Neural cell (in vitro differentiated cells): Measurements from ENCODE around the gene TRPM2. TPM values are rescaled to one million over a fixed set of nuclear protein-coding genes. Genes with fewer than 3 reads are reported as not detected.

Experiments used
- H2AFZ ChIP-seq: fragments of 200-600, 300-800 bp; sonication (generic), shearing (Covaris generic); 2 replicates; pipeline ENCODE4 v1.6.0; 2014; ENCODE audit warnings: low read depth, mild to moderate bottlenecking, antibody characterized with exemption, low read length, moderate library complexity
- H3F3A ChIP-seq: fragments of 200-600 bp; shearing (Covaris generic); 2 replicates; pipeline ENCODE4 v1.6.1; 2016; ENCODE audit warnings: mild to moderate bottlenecking, moderate library complexity, mixed read lengths, antibody characterized with exemption, low read length; ENCODE audit not compliant: insufficient read depth, poor library complexity, severe bottlenecking
- H3K27ac ChIP-seq: fragments of 200-600, 300-800 bp; sonication (generic), shearing (Covaris generic); 2 replicates; pipeline ENCODE4 v1.5.1; 2014; ENCODE audit warnings: mild to moderate bottlenecking, low read length, moderate library complexity
- H3K27me3 ChIP-seq: fragments of 300-800, 200-600 bp; sonication (generic), shearing (Covaris generic); 2 replicates; pipeline ENCODE4 v1.6.0; 2014; ENCODE audit warnings: mild to moderate bottlenecking, low read depth, low read length, moderate library complexity; ENCODE audit not compliant: insufficient read depth
- H3K36me3 ChIP-seq: fragments of 300-800, 200-600 bp; sonication (generic), shearing (Covaris generic); 2 replicates; pipeline ENCODE4 v1.5.1; 2014; ENCODE audit warnings: mild to moderate bottlenecking, antibody characterized with exemption, low read length, moderate library complexity; ENCODE audit not compliant: insufficient read depth
- H3K4me2 ChIP-seq: fragments of 300-800, 200-600 bp; sonication (generic), shearing (Covaris generic); 2 replicates; pipeline ENCODE4 v1.6.0; 2014; ENCODE audit warnings: mild to moderate bottlenecking, low read length
- H3K4me3 ChIP-seq: fragments of 300-800, 200-600 bp; sonication (generic), shearing (Covaris generic); 2 replicates; pipeline ENCODE4 v1.5.1; 2014; ENCODE audit warnings: mild to moderate bottlenecking, low read length, moderate library complexity
- H3K79me2 ChIP-seq: fragments of 200-600 bp; shearing (Covaris generic); replicated peaks from 2 replicates; pipeline ENCODE4 v1.6.0; 2014; ENCODE audit warnings: mild to moderate bottlenecking, low read length, moderate library complexity; ENCODE audit not compliant: insufficient read depth
- H3K9ac ChIP-seq: fragments of 300-800, 200-600 bp; sonication (generic), shearing (Covaris generic); 2 replicates; pipeline ENCODE4 v1.6.1; 2016; ENCODE audit warnings: mild to moderate bottlenecking, low read length, mixed read lengths
- H3K9me2 ChIP-seq: fragments of 200-600 bp; shearing (Covaris generic); 2 replicates; pipeline ENCODE4 v1.6.1; 2016; ENCODE audit warnings: mild to moderate bottlenecking, low read length, mixed read lengths; ENCODE audit not compliant: insufficient read depth
- H3K9me3 ChIP-seq: fragments of 200-600, 300-800 bp; sonication (generic), shearing (Covaris generic); 2 replicates; pipeline ENCODE4 v1.6.1; 2016; ENCODE audit warnings: mild to moderate bottlenecking, mixed run types, low read length, moderate library complexity, mixed read lengths
- H4K20me1 ChIP-seq: fragments of 200-600 bp; shearing (Covaris generic); 2 replicates; pipeline ENCODE4 v1.6.1; 2016; ENCODE audit warnings: mild to moderate bottlenecking, mixed run types; ENCODE audit not compliant: insufficient read depth
- EP300 ChIP-seq: fragments of 450-650 bp; conservative IDR thresholded peaks from 2 replicates; pipeline ENCODE4 v1.6.1; 2014; ENCODE audit warnings: antibody characterized with exemption, mild to moderate bottlenecking, moderate library complexity; ENCODE audit not compliant: poor library complexity, severe bottlenecking
- EZH2 ChIP-seq: fragments of 200-600, 300-800 bp; shearing (Covaris generic), sonication (generic); IDR thresholded peaks from 2 replicates; pipeline ENCODE4 v1.6.1; 2014; ENCODE audit warnings: antibody characterized with exemption, low read length, borderline replicate concordance, mild to moderate bottlenecking; ENCODE audit not compliant: insufficient read depth, poor library complexity, severe bottlenecking
- MXI1 ChIP-seq: fragments of 450-650 bp; conservative IDR thresholded peaks from 2 replicates; pipeline ENCODE4 v1.6.1; 2014; ENCODE audit warnings: antibody characterized with exemption, mild to moderate bottlenecking; ENCODE audit not compliant: poor library complexity, severe bottlenecking
- POLR2AphosphoS5 ChIP-seq: IDR thresholded peaks from 2 replicates; pipeline ENCODE4 v1.6.1; 2012
- RAD21 ChIP-seq: fragments of 450-650 bp; conservative IDR thresholded peaks from 2 replicates; pipeline ENCODE4 v1.6.1; 2014; ENCODE audit warnings: antibody characterized with exemption, mild to moderate bottlenecking, moderate library complexity
- SMC3 ChIP-seq: fragments of 450-650 bp; conservative IDR thresholded peaks from 2 replicates; pipeline ENCODE4 v1.6.1; 2014; ENCODE audit warnings: antibody characterized with exemption, mild to moderate bottlenecking, moderate library complexity; ENCODE audit not compliant: poor library complexity
- TAF1 ChIP-seq: IDR thresholded peaks from 2 replicates; pipeline ENCODE4 v1.6.1; 2012; ENCODE audit warnings: low read depth
- polyA plus RNA-seq: library from polyadenylated mRNA; depleted of rRNA; stranded (reverse); fragments of >200 nt; gene quantifications from 2 replicates; pipeline ENCODE4 v1.2.3, GENCODE V29; 2014
- TF ChIP-seq, protein P1 (sequence below): fragments of 450-650 bp; IDR thresholded peaks from 2 replicates; pipeline ENCODE4 v1.5.1; 2014; ENCODE audit warnings: antibody characterized with exemption, mild to moderate bottlenecking, moderate library complexity; ENCODE audit not compliant: poor library complexity, severe bottlenecking
- TF ChIP-seq, protein P2 (sequence below): IDR thresholded peaks from 2 replicates; pipeline ENCODE4 v1.6.1; 2012; ENCODE audit warnings: borderline replicate concordance

TRPM2 gene
- polyA plus RNA-seq, 1 donor from 2014 or later = 0.14 TPM

GRCh38 chr21:44319407-44320065 is 33.9 kb upstream of the TRPM2 start:
- Histone ChIP-seq H3F3A (no peaks in the 10 kb centered on the region), H3K36me3 (no peaks in the 10 kb centered on the region), H3K9me2 (no peaks in the 10 kb centered on the region), H3K9me3 (no peaks in the 10 kb centered on the region), H3K4me2 (no peak overlapping the region), H3K27ac (no peak overlapping the region), H4K20me1 (no peaks in the 10 kb centered on the region), H3K9ac (no peak overlapping the region), H2AFZ (no peak overlapping the region), H3K4me3 (no peak overlapping the region), H3K79me2 (no peaks in the 10 kb centered on the region), H3K27me3 (no peaks in the 10 kb centered on the region)
- TF ChIP-seq, protein P1, sequence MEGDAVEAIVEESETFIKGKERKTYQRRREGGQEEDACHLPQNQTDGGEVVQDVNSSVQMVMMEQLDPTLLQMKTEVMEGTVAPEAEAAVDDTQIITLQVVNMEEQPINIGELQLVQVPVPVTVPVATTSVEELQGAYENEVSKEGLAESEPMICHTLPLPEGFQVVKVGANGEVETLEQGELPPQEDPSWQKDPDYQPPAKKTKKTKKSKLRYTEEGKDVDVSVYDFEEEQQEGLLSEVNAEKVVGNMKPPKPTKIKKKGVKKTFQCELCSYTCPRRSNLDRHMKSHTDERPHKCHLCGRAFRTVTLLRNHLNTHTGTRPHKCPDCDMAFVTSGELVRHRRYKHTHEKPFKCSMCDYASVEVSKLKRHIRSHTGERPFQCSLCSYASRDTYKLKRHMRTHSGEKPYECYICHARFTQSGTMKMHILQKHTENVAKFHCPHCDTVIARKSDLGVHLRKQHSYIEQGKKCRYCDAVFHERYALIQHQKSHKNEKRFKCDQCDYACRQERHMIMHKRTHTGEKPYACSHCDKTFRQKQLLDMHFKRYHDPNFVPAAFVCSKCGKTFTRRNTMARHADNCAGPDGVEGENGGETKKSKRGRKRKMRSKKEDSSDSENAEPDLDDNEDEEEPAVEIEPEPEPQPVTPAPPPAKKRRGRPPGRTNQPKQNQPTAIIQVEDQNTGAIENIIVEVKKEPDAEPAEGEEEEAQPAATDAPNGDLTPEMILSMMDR = no peak
- TF ChIP-seq SMC3 = no peak
- no peak for TF ChIP-seq MXI1
- TF ChIP-seq RAD21 = no peak
- TF ChIP-seq EZH2 = no peak
- no peak for TF ChIP-seq EP300
- TF ChIP-seq POLR2AphosphoS5 = no peak
- TF ChIP-seq, protein P2, sequence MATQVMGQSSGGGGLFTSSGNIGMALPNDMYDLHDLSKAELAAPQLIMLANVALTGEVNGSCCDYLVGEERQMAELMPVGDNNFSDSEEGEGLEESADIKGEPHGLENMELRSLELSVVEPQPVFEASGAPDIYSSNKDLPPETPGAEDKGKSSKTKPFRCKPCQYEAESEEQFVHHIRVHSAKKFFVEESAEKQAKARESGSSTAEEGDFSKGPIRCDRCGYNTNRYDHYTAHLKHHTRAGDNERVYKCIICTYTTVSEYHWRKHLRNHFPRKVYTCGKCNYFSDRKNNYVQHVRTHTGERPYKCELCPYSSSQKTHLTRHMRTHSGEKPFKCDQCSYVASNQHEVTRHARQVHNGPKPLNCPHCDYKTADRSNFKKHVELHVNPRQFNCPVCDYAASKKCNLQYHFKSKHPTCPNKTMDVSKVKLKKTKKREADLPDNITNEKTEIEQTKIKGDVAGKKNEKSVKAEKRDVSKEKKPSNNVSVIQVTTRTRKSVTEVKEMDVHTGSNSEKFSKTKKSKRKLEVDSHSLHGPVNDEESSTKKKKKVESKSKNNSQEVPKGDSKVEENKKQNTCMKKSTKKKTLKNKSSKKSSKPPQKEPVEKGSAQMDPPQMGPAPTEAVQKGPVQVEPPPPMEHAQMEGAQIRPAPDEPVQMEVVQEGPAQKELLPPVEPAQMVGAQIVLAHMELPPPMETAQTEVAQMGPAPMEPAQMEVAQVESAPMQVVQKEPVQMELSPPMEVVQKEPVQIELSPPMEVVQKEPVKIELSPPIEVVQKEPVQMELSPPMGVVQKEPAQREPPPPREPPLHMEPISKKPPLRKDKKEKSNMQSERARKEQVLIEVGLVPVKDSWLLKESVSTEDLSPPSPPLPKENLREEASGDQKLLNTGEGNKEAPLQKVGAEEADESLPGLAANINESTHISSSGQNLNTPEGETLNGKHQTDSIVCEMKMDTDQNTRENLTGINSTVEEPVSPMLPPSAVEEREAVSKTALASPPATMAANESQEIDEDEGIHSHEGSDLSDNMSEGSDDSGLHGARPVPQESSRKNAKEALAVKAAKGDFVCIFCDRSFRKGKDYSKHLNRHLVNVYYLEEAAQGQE = no peak
- TF ChIP-seq TAF1 = no peak

DNA sequence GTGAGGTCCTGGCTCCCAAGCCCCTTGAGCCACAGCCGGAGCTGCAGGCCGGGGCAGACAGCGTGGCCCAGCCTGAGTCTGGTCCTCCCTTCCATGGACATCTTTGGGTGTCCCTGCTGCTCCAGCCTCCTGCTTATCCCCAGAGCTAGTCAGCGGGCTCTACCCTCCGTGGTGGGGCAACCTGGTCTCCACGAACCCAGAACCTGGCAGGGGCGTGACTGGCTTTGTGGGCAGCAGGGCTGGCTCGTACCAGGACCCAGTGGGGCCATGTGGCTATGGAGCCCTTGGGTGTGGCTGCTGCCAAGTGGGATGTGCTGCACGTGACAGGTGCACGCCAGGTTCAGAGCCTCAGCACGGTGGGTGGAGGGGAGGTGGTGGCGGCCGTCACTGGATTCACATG is 32.6 kb upstream of the TRPM2 start:
- H3K4me3 ChIP-seq = no peak overlapping the region
- H4K20me1 ChIP-seq = no peaks in the 10 kb centered on the region
- no peak overlapping the region for H3K4me2 ChIP-seq
- no peak overlapping the region for H3K9ac ChIP-seq
- no peaks in the 10 kb centered on the region for H3K27me3 ChIP-seq
- no peak overlapping the region for H3K27ac ChIP-seq
- H3K36me3 ChIP-seq = no peaks in the 10 kb centered on the region
- H3F3A ChIP-seq = no peaks in the 10 kb centered on the region
- TF ChIP-seq, protein P1 = no peak
- TF ChIP-seq EZH2 (no peak), MXI1 (no peak), SMC3 (no peak), EP300 (no peak), TAF1 (no peak), RAD21 (no peak), POLR2AphosphoS5 (no peak)
- TF ChIP-seq, protein P2 = no peak
- H3K9me2 ChIP-seq = no peaks in the 10 kb centered on the region
- H3K9me3 ChIP-seq = no peaks in the 10 kb centered on the region
- H2AFZ ChIP-seq = no peak overlapping the region
- no peaks in the 10 kb centered on the region for H3K79me2 ChIP-seq
